ENCODE measurements around the gene SYNM. TPM values are rescaled to one million over a fixed set of nuclear protein-coding genes. Genes with fewer than 3 reads are reported as not detected.

SYNM gene
- total and polyA plus RNA-seq, 2 experiments from 2014 or later, result 0.74 to 3.5 TPM

DNA sequence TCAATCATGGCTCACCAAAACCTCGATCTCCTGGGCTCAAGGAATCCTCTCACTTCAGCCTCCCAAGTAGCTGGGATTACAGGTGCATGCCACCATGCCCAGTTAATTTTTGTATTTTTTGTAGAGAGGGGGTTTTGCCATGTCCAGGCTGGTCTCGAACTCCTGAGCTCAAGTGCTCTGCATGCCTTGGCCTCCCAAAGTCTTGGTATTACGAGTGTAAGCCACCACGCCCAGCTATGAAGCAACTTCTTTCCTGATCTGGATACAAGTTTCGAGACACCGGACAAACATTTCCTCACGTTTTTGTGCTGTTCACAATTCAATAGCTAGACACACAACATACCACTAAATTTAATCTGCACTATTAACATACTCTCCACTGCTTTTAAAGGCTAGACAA is 3.4 kb upstream of the SYNM start:
- no peaks in the 10 kb centered on the region for H3K36me3 Mint-ChIP-seq (ENCODE audit: low read depth)
- no peak for TF ChIP-seq CREB1 (CRISPR knock-in tag; IDR thresholded peaks at IDR 0.05; ENCODE audit: low read depth)
- TF ChIP-seq ZNF331 (CRISPR knock-in tag; IDR thresholded peaks at IDR 0.05; ENCODE audit: low read depth), result no peak
- TF ChIP-seq EZH2phosphoT487 (IDR thresholded peaks at IDR 0.05; ENCODE audit: unreplicated experiment), result no peak
- no peak for TF ChIP-seq STAT1 (IDR thresholded peaks at IDR 0.05; ENCODE audit: unreplicated experiment)
- TF ChIP-seq ZNF114 (CRISPR knock-in tag; IDR thresholded peaks at IDR 0.05), result no peak
- TF ChIP-seq EZH2 (IDR thresholded peaks at IDR 0.05; ENCODE audit: low read depth, unreplicated experiment), result no peak
- TF ChIP-seq POLR2AphosphoS5 (IDR thresholded peaks at IDR 0.05; ENCODE audit: low read depth), result no peak
- TF ChIP-seq, protein P1, sequence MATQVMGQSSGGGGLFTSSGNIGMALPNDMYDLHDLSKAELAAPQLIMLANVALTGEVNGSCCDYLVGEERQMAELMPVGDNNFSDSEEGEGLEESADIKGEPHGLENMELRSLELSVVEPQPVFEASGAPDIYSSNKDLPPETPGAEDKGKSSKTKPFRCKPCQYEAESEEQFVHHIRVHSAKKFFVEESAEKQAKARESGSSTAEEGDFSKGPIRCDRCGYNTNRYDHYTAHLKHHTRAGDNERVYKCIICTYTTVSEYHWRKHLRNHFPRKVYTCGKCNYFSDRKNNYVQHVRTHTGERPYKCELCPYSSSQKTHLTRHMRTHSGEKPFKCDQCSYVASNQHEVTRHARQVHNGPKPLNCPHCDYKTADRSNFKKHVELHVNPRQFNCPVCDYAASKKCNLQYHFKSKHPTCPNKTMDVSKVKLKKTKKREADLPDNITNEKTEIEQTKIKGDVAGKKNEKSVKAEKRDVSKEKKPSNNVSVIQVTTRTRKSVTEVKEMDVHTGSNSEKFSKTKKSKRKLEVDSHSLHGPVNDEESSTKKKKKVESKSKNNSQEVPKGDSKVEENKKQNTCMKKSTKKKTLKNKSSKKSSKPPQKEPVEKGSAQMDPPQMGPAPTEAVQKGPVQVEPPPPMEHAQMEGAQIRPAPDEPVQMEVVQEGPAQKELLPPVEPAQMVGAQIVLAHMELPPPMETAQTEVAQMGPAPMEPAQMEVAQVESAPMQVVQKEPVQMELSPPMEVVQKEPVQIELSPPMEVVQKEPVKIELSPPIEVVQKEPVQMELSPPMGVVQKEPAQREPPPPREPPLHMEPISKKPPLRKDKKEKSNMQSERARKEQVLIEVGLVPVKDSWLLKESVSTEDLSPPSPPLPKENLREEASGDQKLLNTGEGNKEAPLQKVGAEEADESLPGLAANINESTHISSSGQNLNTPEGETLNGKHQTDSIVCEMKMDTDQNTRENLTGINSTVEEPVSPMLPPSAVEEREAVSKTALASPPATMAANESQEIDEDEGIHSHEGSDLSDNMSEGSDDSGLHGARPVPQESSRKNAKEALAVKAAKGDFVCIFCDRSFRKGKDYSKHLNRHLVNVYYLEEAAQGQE (IDR thresholded peaks at IDR 0.05; ENCODE audit: unreplicated experiment), result no peak
- TF ChIP-seq, protein P2, sequence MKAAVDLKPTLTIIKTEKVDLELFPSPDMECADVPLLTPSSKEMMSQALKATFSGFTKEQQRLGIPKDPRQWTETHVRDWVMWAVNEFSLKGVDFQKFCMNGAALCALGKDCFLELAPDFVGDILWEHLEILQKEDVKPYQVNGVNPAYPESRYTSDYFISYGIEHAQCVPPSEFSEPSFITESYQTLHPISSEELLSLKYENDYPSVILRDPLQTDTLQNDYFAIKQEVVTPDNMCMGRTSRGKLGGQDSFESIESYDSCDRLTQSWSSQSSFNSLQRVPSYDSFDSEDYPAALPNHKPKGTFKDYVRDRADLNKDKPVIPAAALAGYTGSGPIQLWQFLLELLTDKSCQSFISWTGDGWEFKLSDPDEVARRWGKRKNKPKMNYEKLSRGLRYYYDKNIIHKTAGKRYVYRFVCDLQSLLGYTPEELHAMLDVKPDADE (IDR thresholded peaks at IDR 0.05), result no peak
- no peak for TF ChIP-seq NANOG (IDR thresholded peaks at IDR 0.05; ENCODE audit: borderline replicate concordance)
- TF ChIP-seq, protein P3, sequence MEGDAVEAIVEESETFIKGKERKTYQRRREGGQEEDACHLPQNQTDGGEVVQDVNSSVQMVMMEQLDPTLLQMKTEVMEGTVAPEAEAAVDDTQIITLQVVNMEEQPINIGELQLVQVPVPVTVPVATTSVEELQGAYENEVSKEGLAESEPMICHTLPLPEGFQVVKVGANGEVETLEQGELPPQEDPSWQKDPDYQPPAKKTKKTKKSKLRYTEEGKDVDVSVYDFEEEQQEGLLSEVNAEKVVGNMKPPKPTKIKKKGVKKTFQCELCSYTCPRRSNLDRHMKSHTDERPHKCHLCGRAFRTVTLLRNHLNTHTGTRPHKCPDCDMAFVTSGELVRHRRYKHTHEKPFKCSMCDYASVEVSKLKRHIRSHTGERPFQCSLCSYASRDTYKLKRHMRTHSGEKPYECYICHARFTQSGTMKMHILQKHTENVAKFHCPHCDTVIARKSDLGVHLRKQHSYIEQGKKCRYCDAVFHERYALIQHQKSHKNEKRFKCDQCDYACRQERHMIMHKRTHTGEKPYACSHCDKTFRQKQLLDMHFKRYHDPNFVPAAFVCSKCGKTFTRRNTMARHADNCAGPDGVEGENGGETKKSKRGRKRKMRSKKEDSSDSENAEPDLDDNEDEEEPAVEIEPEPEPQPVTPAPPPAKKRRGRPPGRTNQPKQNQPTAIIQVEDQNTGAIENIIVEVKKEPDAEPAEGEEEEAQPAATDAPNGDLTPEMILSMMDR (conservative IDR thresholded peaks at IDR 0.05; ENCODE audit: low read depth in 2 of 2), result no peak
- TF ChIP-seq, protein P4, sequence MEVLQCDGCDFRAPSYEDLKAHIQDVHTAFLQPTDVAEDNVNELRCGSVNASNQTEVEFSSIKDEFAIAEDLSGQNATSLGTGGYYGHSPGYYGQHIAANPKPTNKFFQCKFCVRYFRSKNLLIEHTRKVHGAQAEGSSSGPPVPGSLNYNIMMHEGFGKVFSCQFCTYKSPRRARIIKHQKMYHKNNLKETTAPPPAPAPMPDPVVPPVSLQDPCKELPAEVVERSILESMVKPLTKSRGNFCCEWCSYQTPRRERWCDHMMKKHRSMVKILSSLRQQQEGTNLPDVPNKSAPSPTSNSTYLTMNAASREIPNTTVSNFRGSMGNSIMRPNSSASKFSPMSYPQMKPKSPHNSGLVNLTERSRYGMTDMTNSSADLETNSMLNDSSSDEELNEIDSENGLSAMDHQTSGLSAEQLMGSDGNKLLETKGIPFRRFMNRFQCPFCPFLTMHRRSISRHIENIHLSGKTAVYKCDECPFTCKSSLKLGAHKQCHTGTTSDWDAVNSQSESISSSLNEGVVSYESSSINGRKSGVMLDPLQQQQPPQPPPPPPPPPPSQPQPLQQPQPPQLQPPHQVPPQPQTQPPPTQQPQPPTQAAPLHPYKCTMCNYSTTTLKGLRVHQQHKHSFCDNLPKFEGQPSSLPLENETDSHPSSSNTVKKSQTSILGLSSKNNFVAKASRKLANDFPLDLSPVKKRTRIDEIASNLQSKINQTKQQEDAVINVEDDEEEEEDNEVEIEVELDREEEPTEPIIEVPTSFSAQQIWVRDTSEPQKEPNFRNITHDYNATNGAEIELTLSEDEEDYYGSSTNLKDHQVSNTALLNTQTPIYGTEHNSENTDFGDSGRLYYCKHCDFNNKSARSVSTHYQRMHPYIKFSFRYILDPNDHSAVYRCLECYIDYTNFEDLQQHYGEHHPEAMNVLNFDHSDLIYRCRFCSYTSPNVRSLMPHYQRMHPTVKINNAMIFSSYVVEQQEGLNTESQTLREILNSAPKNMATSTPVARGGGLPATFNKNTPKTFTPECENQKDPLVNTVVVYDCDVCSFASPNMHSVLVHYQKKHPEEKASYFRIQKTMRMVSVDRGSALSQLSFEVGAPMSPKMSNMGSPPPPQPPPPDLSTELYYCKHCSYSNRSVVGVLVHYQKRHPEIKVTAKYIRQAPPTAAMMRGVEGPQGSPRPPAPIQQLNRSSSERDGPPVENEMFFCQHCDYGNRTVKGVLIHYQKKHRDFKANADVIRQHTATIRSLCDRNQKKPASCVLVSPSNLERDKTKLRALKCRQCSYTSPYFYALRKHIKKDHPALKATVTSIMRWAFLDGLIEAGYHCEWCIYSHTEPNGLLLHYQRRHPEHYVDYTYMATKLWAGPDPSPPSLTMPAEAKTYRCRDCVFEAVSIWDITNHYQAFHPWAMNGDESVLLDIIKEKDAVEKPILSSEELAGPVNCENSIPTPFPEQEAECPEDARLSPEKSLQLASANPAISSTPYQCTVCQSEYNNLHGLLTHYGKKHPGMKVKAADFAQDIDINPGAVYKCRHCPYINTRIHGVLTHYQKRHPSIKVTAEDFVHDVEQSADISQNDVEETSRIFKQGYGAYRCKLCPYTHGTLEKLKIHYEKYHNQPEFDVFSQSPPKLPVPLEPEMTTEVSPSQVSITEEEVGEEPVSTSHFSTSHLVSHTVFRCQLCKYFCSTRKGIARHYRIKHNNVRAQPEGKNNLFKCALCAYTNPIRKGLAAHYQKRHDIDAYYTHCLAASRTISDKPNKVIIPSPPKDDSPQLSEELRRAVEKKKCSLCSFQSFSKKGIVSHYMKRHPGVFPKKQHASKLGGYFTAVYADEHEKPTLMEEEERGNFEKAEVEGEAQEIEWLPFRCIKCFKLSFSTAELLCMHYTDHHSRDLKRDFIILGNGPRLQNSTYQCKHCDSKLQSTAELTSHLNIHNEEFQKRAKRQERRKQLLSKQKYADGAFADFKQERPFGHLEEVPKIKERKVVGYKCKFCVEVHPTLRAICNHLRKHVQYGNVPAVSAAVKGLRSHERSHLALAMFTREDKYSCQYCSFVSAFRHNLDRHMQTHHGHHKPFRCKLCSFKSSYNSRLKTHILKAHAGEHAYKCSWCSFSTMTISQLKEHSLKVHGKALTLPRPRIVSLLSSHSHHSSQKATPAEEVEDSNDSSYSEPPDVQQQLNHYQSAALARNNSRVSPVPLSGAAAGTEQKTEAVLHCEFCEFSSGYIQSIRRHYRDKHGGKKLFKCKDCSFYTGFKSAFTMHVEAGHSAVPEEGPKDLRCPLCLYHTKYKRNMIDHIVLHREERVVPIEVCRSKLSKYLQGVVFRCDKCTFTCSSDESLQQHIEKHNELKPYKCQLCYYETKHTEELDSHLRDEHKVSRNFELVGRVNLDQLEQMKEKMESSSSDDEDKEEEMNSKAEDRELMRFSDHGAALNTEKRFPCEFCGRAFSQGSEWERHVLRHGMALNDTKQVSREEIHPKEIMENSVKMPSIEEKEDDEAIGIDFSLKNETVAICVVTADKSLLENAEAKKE (CRISPR knock-in tag; IDR thresholded peaks at IDR 0.05), result no peak
- no peak for TF ChIP-seq JUNB (IDR thresholded peaks at IDR 0.05; ENCODE audit: unreplicated experiment)

More for the DNA sequence above, 3.4 kb upstream of the SYNM start:
- Histone ChIP-seq H3F3A (replicated peaks; ENCODE audit: low read depth) (0 out of 2 replicates have a peak, but pooled peaks cover 4% of the 10 kb centered on the region), H3K36me3 (ENCODE audit: insufficient read depth) (no peaks in the 10 kb centered on the region), H4K20me1 (replicated peaks; ENCODE audit: insufficient read depth) (peaks cover 3% of the 10 kb centered on the region; the same call in 1 of the 2 replicates), H3K79me2 (replicated peaks; ENCODE audit: insufficient read depth) (no peaks in the 10 kb centered on the region), H3K27ac (ENCODE audit: low read depth) (no peak overlapping the region), H3K4me3 (no peak overlapping the region), H3K27me3 (ENCODE audit: insufficient read depth) (peaks cover 42% of the 10 kb centered on the region), H3K4me2 (no peak overlapping the region), H3K9me2 (ENCODE audit: insufficient read depth) (no peaks in the 10 kb centered on the region), H2AFZ (no peak overlapping the region), H3K4me1 (ENCODE audit: insufficient read depth) (no peaks in the 10 kb centered on the region)
- H3K27ac Mint-ChIP-seq, result no peak overlapping the region
- DNase-seq (ENCODE audit: low spot score) (no peak), ATAC-seq (no peak)
- no peaks in the 10 kb centered on the region for H3K9me3 Mint-ChIP-seq
- H3K27me3 Mint-ChIP-seq (ENCODE audit: insufficient read depth, low read depth, poor library complexity), result peaks cover 23% of the 10 kb centered on the region
- H3K4me1 Mint-ChIP-seq, result peaks cover 4% of the 10 kb centered on the region; the same call in 2 of the 3 replicates
- H3K4me3 Mint-ChIP-seq, result no peak overlapping the region
